GM12878 (cell line): ENCODE results near the gene DNAH8. TPM values are rescaled to one million over a fixed set of nuclear protein-coding genes. Genes with fewer than 3 reads are reported as not detected.

ENCODE experiments used
- ATAC-seq: fragments of 200-7000 bp; cut with Tn5 transposase; 3 replicates; pipeline ENCODE4 v1.9.1; 2020; ENCODE audit warnings: mild to moderate bottlenecking, moderate library complexity
- BruUV-seq: library from RNA; stranded (reverse); fragments of 400-500 nt; replicated peaks from 2 replicates; lab custom pipeline; 2021; lab: Mats Ljungman, UMichigan
- CTCF ChIA-PET: fragments of 300-600 bp; sonication (Branson Sonifier 250); formaldehyde crosslinking; extraction: SDS; loops from one replicate; lab custom pipeline; 2021; ENCODE audit warnings: inconsistent platforms; lab: Yijun Ruan, JAX
- POLR2A ChIA-PET: fragments of 350-600 bp; formaldehyde crosslinking; extraction: SDS; loops from one replicate; lab custom pipeline; 2021; ENCODE audit warnings: inconsistent platforms; lab: Charles Lee
- RAD21 ChIA-PET: fragments of 300-600 bp; sonication (Branson Sonifier 250); formaldehyde crosslinking; loops from one replicate; lab custom pipeline; 2023; ENCODE audit warnings: antibody characterized with exemption; ENCODE audit not compliant: unreplicated experiment; lab: Charles Lee
- SMC1A ChIA-PET: fragments of 300-600 bp; sonication (Branson Sonifier 250); formaldehyde crosslinking; loops from one replicate; lab custom pipeline; 2023; ENCODE audit not compliant: unreplicated experiment, uncharacterized antibody; lab: Charles Lee
- DNase-seq: peaks from one replicate; pipeline ENCODE4 v3.0.0-alpha.2; 2011; ENCODE audit warnings: low read depth, low spot score
- FAIRE-seq: peaks from 3 replicates; lab custom pipeline; 2011; peaks lifted over from hg19 to GRCh38; lab: Jason Lieb, UNC
- H2AFZ ChIP-seq: 2 replicates; pipeline ENCODE4 v1.6.0; 2011; ENCODE audit warnings: low read depth, low read length, control low read depth; ENCODE audit not compliant: control insufficient read depth
- H3K27ac ChIP-seq: 2 replicates; pipeline ENCODE4 v1.5.1; 2011; ENCODE audit warnings: control low read depth; ENCODE audit not compliant: control insufficient read depth, insufficient read depth
- H3K27me3 ChIP-seq, 2 experiments: replicated peaks in 1 of 2; 2 replicates each; pipeline versions ENCODE4 v1.6.0 to v1.6.1; 2011; ENCODE audit warnings: low read length in 1 of 2; ENCODE audit not compliant: control insufficient read depth in 2 of 2, insufficient read depth in 2 of 2
- H3K36me3 ChIP-seq, 2 experiments: 2 replicates each; pipeline ENCODE4 v1.5.1; 2011; ENCODE audit warnings: low read length in 1 of 2; ENCODE audit not compliant: control insufficient read depth in 2 of 2, insufficient read depth in 2 of 2
- H3K4me1 ChIP-seq: 2 replicates; pipeline ENCODE4 v1.6.1; 2011; ENCODE audit warnings: mild to moderate bottlenecking, low read length, moderate library complexity, mixed read lengths; ENCODE audit not compliant: control insufficient read depth, insufficient read depth
- H3K4me2 ChIP-seq: 2 replicates; pipeline ENCODE4 v1.6.0; 2011; ENCODE audit warnings: control low read depth; ENCODE audit not compliant: control insufficient read depth, insufficient read depth
- H3K4me3 ChIP-seq: fragments of 200-600 bp; sonication (generic); 2 replicates; pipeline ENCODE4 v1.5.1; 2016
- H3K79me2 ChIP-seq: 2 replicates; pipeline ENCODE4 v1.6.0; 2011; ENCODE audit warnings: low read length; ENCODE audit not compliant: control insufficient read depth, insufficient read depth
- H3K9ac ChIP-seq: 2 replicates; pipeline ENCODE4 v1.8.0; 2011; ENCODE audit warnings: low read length, control low read depth, mixed read lengths; ENCODE audit not compliant: control insufficient read depth, insufficient read depth
- H3K9me3 ChIP-seq: replicated peaks from 3 replicates; pipeline ENCODE4 v1.5.1; 2011; ENCODE audit warnings: mild to moderate bottlenecking, low read length; ENCODE audit not compliant: control insufficient read depth, insufficient read depth
- H4K20me1 ChIP-seq: 2 replicates; pipeline ENCODE4 v1.6.0; 2011; ENCODE audit not compliant: control insufficient read depth, insufficient read depth
- EGR1 ChIP-seq, 2 experiments: IDR thresholded peaks; 1 replicate in 1 of 2; 2 replicates in 1 of 2; pipeline ENCODE4 v1.6.1; 2011 to 2012; ENCODE audit warnings: low read depth in 2 of 2, low read length in 2 of 2, borderline replicate concordance in 1 of 2, mild to moderate bottlenecking in 1 of 2, moderate library complexity in 1 of 2
- ETV6 ChIP-seq, 2 experiments: fragments of 450-650 bp in 1 of 2; IDR thresholded peaks in 1 of 2; conservative IDR thresholded peaks in 1 of 2; 2 replicates each; pipeline ENCODE4 v1.6.1; 2014; ENCODE audit warnings: antibody characterized with exemption in 1 of 2, borderline replicate concordance in 1 of 2, low read depth in 1 of 2, mild to moderate bottlenecking in 1 of 2, moderate library complexity in 1 of 2
- KDM1A ChIP-seq: fragments of 200-600 bp; sonication (generic); IDR thresholded peaks from 2 replicates; pipeline ENCODE4 v1.6.1; 2016; ENCODE audit warnings: borderline replicate concordance
- MTA3 ChIP-seq: IDR thresholded peaks from 2 replicates; pipeline ENCODE4 v1.6.1; 2012; ENCODE audit warnings: low read length, inconsistent platforms, borderline replicate concordance
- NFIC ChIP-seq: IDR thresholded peaks from 2 replicates; pipeline ENCODE4 v1.6.1; 2012; ENCODE audit warnings: low read depth, mild to moderate bottlenecking, inconsistent platforms, low read length, moderate library complexity
- NRF1 ChIP-seq: conservative IDR thresholded peaks from 2 replicates; pipeline ENCODE4 v1.6.1; 2011; ENCODE audit warnings: mild to moderate bottlenecking, low read depth, low read length, improper control_type of control experiment
- RAD21 ChIP-seq: IDR thresholded peaks from 2 replicates; pipeline ENCODE4 v1.6.1; 2011; ENCODE audit warnings: mild to moderate bottlenecking, low read depth, low read length, moderate library complexity; ENCODE audit not compliant: insufficient read depth
- RUNX3 ChIP-seq: IDR thresholded peaks from 2 replicates; pipeline ENCODE4 v1.6.1; 2012; ENCODE audit warnings: low read length, inconsistent platforms
- ZBTB33 ChIP-seq: fragments of 450-650 bp; IDR thresholded peaks from 2 replicates; pipeline ENCODE4 v1.6.1; 2017; ENCODE audit warnings: mild to moderate bottlenecking
- WGBS: methylation state at CpG from one replicate; pipeline ENCODE4 v1.1.6; 2016; ENCODE audit warnings: low lambda C conversion rate; ENCODE audit not compliant: insufficient replicate concordance, insufficient coverage; ENCODE audit errors: missing lambda C conversion rate; 5-methylcytosine and 5-hydroxymethylcytosine counted together
- in situ Hi-C: fragments of 300-500 bp; cut with MboI; formaldehyde crosslinking; loops from 9 replicates; pipeline ENCODE4 v1.14.3; 2018; ENCODE audit warnings: mixed read lengths
- intact Hi-C: fragments of 100-400 bp; cut with micrococcal nuclease; formaldehyde crosslinking; loops from one replicate; pipeline ENCODE4 v1.14.2; 2022; ENCODE audit not compliant: unreplicated experiment
- polyA plus RNA-seq, 11 experiments: library from polyadenylated mRNA; depleted of rRNA in 4 of 11; unstranded in 6 of 11; stranded (reverse) in 5 of 11; fragments of >200 nt; fragmentation: Nextera tagmentation in 4 of 11; fragmentation: Illumina TruSeq in 1 of 11; extraction: Ambion mirVana in 4 of 11; extraction: Trizol in 1 of 11; gene quantifications; 1 replicate in 1 of 11; 2 replicates in 10 of 11; pipeline versions ENCODE4 v1.2.1 to v1.2.3, GENCODE V29; 2011 to 2016; ENCODE audit warnings: inconsistent platforms in 2 of 11, missing spikeins in 2 of 11, low read depth in 1 of 11
- total RNA-seq, 4 experiments: library from RNA; depleted of rRNA in 3 of 4; stranded (reverse); fragments of >200 nt in 3 of 4; fragmentation: Illumina TruSeq in 1 of 4; extraction: Trizol in 1 of 4; gene quantifications; 2 replicates each; pipeline versions ENCODE4 v1.2.1 to v1.2.3, GENCODE V29; 2013 to 2021
- TF ChIP-seq, protein P1 (sequence below): fragments of 450-650 bp; IDR thresholded peaks from 2 replicates; pipeline ENCODE4 v1.6.1; 2018; ENCODE audit warnings: mild to moderate bottlenecking, low read depth, moderate library complexity; ENCODE audit not compliant: partially characterized antibody

The DNAH8 gene
- total and polyA plus RNA-seq, 10 of the 15 experiments (the other 5 are each of a cell fraction or from before 2014, with no cell fraction given) = 0.02 to 0.34 (median 0.10) TPM; not detected in 3

GRCh38 chr6:38678178-38678760 is 36.8 kb upstream of the DNAH8 start:
- 80% methylated on average over 7 of the region's 7 CpGs for WGBS
- DNase-seq (no peak), ATAC-seq (no peak), FAIRE-seq (no peak)
- no peak overlapping the region for H3K4me2 ChIP-seq
- H2AFZ ChIP-seq = no peak overlapping the region
- POLR2A ChIA-PET = interaction anchor here (0.8 kb wide), 1 partner anchor 10 kb away, joined by 3 read pairs; no protein-coding TSS in a partner anchor
- CTCF ChIA-PET = interaction anchor here (1.4 to 2.1 kb wide), 3 partner anchors 8 to 95 kb away, joined by 4 to 5 read pairs (median 4); no protein-coding TSS in a partner anchor
- in situ Hi-C loops (no loop called here), intact Hi-C loops (loop anchor here (10.0 kb wide), 2 partner anchors 643 to 983 kb away; partner anchors contain the start of gene MDGA1)
- H3K36me3 ChIP-seq = peaks cover 2 to 24% of the 10 kb centered on the region in 2 experiments; a peak in 3 of 4 replicates
- BruUV-seq = no TSS peak
- H3K27ac ChIP-seq = peak overlapping the region; percentile 47; the same call in 1 of the 2 replicates
- H3K79me2 ChIP-seq = no peaks in the 10 kb centered on the region
- RAD21 ChIA-PET = interaction anchor here (0.5 to 2.1 kb wide), 2 partner anchors 10 to 695 kb away, joined by 3 to 4 read pairs; no protein-coding TSS in a partner anchor
- no peak overlapping the region for H3K9ac ChIP-seq
- no peaks in the 10 kb centered on the region for H4K20me1 ChIP-seq
- peak in 1 of 2 experiments; percentile 45; a peak in 1 of 4 replicates for TF ChIP-seq ETV6 (conservative IDR thresholded peaks at IDR 0.05 in 1 of 2, IDR thresholded peaks at IDR 0.05 in 1 of 2; ENCODE audit: borderline replicate concordance in 1 of 2, low read depth in 1 of 2)
- no peak for TF ChIP-seq KDM1A
- H3K4me1 ChIP-seq = peaks cover 29% of the 10 kb centered on the region
- SMC1A ChIA-PET = no interaction called here
- no peak overlapping the region for H3K4me3 ChIP-seq
- no peaks in the 10 kb centered on the region for H3K27me3 ChIP-seq
- H3K9me3 ChIP-seq = no peaks in the 10 kb centered on the region; the same call in 2 of the 3 replicates

- no TSS peak for BruUV-seq
- in situ Hi-C loops = no loop called here
- H3K9ac ChIP-seq = no peak overlapping the region
- H4K20me1 ChIP-seq = no peaks in the 10 kb centered on the region
- no peaks in the 10 kb centered on the region for H3K27me3 ChIP-seq
- no peak for DNase-seq
- ChIA-PET RAD21 (no interaction called here), CTCF (interaction anchor here (2.1 kb wide), 1 partner anchor 8 kb away, joined by 5 read pairs; no protein-coding TSS in a partner anchor), SMC1A (interaction anchor here (0.6 to 1.5 kb wide), 5 partner anchors 9 to 859 kb away, joined by 3 to 4 read pairs (median 3); no protein-coding TSS in a partner anchor), POLR2A (no interaction called here)
- no peak overlapping the region for H3K27ac ChIP-seq
- peaks cover 25% of the 10 kb centered on the region for H3K4me1 ChIP-seq
- H3K4me2 ChIP-seq = no peak overlapping the region
- WGBS = 100% methylated on average over 1 of the region's 1 CpG
- intact Hi-C loops = loop anchor here (10.0 kb wide), 2 partner anchors 645 to 985 kb away; partner anchors contain the start of gene MDGA1
- no peaks in the 10 kb centered on the region for H3K79me2 ChIP-seq
- no peak overlapping the region for H3K4me3 ChIP-seq
- no peaks in the 10 kb centered on the region; the same call in 2 of the 3 replicates for H3K9me3 ChIP-seq
- peaks cover 2 to 26% of the 10 kb centered on the region in 2 experiments; a peak in 3 of 4 replicates for H3K36me3 ChIP-seq
- no peak for FAIRE-seq
- no peak overlapping the region for H2AFZ ChIP-seq
- ATAC-seq = no peak
- TF ChIP-seq NRF1 (no peak), MTA3 (no peak), NFIC (no peak), RAD21 (no peak), EGR1 (IDR thresholded peaks at IDR 0.05; ENCODE audit: borderline replicate concordance in 1 of 2, low read depth in 2 of 2, low read length in 2 of 2) (no peak), RUNX3 (no peak), ZBTB33 (no peak)
- TF ChIP-seq, protein P1, sequence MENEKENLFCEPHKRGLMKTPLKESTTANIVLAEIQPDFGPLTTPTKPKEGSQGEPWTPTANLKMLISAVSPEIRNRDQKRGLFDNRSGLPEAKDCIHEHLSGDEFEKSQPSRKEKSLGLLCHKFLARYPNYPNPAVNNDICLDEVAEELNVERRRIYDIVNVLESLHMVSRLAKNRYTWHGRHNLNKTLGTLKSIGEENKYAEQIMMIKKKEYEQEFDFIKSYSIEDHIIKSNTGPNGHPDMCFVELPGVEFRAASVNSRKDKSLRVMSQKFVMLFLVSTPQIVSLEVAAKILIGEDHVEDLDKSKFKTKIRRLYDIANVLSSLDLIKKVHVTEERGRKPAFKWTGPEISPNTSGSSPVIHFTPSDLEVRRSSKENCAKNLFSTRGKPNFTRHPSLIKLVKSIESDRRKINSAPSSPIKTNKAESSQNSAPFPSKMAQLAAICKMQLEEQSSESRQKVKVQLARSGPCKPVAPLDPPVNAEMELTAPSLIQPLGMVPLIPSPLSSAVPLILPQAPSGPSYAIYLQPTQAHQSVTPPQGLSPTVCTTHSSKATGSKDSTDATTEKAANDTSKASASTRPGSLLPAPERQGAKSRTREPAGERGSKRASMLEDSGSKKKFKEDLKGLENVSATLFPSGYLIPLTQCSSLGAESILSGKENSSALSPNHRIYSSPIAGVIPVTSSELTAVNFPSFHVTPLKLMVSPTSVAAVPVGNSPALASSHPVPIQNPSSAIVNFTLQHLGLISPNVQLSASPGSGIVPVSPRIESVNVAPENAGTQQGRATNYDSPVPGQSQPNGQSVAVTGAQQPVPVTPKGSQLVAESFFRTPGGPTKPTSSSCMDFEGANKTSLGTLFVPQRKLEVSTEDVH = no peak
These were observed 35.4 kb upstream of the DNAH8 start for GRCh38 chr6:38679668-38680067.
